Muscle of arm (tissue), 14 donors: ENCODE measurements around the gene UCP3. TPM values are rescaled to one million over a fixed set of nuclear protein-coding genes. Genes with fewer than 3 reads are reported as not detected.

Experiments
- DNase-seq: peaks from one replicate; pipeline ENCODE4 v3.0.0-alpha.2; 2013
- long read RNA-seq, 11 donors: transcript quantifications; one replicate each; lab custom pipeline, GENCODE V29; 2026
- polyA plus RNA-seq, 12 donors: library from polyadenylated mRNA; unstranded; fragments of 120-200 nt; gene quantifications; one replicate each; pipeline ENCODE4 v1.2.1, GENCODE V29; 2013; ENCODE audit not compliant: insufficient read length in 12 of 12

The UCP3 gene, protein sequence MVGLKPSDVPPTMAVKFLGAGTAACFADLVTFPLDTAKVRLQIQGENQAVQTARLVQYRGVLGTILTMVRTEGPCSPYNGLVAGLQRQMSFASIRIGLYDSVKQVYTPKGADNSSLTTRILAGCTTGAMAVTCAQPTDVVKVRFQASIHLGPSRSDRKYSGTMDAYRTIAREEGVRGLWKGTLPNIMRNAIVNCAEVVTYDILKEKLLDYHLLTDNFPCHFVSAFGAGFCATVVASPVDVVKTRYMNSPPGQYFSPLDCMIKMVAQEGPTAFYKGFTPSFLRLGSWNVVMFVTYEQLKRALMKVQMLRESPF
- 1 to 10 TPM in 11 of 12 donors, not detected in 1; 1.5 to 9.3 (median 3.1) TPM for polyA plus RNA-seq
- long read RNA-seq, donor 1, partial matches to known transcripts, result 0 of 1 reads
- long read RNA-seq, donor 1, other reads (novel, unspliced or antisense), result 0 of 1 reads
- long read RNA-seq, donor 2, result 0 reads
- long read RNA-seq, donor 3, result 0 reads
- long read RNA-seq, donor 4, result 0 reads
- long read RNA-seq, donor 5, result 0 reads
- long read RNA-seq, donor 6, result 0 reads
- long read RNA-seq, donor 7, result 0 reads
- long read RNA-seq, donor 8, result 0 reads
- long read RNA-seq, donor 9, result 0 reads
- long read RNA-seq, donor 10, result 0 reads
- long read RNA-seq, donor 11, partial matches to known transcripts, result 0 of 1 reads
- long read RNA-seq, donor 11, other reads (novel, unspliced or antisense), result 0 of 1 reads

DNA sequence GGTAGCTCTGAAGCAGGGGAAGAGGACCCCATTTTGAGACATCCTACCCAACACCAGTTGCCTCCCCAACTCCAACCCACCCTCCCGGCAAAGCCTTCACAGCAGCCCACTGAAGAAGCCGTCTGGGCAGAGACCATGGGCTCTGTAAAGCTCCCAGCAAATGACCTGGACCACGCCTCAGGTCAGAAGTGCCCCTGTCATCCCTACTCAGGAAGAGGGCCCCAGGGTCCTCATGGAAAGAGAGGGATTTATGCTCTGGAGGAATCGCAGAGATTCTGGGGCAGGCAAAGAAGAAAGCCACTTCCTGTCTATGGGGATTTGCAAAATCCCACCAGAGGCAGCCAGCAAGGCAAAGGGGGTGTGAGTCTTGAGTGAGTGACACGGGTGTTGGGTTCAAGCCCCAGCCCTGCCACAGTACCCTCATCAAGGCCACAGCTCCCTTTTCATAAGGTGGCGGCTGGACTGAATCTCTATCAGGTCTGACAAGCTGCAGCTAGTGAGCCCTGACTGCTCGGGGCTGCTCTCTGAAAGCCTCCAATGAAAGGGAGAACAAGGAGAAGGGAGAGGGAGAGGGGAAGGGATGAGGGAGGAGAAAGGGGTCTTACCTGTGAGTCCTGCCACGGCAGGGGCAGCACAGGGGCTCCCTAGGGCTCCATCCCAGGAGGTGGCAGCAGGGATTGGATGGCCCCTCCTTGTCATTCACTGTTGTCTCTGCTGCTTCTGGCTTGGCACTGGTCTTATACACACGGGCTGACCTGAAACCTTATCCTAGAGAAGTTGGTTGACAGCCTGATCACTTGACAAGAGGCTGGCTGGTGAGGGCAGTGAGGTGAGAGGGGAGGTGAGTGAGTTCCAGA, at the start of gene UCP3:
UCP3 (minus strand) TSS at position 713 of the 857 bp plus-strand sequence. CDS start 2,043 bp downstream, outside the sequence.
- no peak for DNase-seq

DNA sequence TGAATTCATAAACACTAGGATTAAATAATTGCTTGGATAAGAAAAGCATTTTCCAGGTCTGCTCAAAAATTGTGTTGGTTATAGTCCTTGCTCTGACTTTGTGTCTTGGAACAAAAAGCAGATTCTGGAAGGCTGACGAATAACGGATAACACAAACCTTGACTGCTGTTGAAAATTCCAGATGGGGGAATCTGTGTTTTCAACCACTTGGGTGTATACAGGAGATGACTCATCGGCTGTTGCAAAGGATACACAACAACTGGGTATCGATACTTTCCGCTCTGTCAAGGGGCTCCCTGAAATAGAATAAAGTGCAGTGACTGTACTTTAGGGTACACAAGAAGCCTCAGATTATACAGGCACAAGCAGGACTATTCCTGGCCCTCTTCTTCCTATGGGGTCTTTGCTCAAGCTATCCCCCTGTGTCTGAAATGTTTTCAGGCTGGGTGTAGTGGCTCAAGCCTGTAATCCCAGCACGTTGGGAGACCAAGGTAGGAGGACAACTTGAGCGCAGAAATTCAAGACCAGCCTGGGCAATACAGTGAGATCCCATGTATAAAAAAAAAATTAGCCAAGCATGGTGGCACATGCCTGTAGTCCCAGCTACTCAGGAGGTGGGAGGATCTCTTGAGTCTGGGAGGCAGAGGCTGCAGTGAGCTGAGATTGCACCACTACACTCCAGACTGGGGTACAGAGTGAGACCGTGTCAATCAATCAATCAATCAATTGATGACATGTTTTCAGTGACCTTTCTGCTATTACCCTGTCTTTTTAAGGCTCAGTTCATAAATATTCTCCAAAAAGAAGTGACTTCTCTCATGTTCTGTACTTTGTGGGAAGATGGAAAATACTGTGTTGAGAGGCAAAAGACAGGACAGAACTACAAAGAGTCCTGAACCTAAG, 48.6 kb upstream of the UCP3 start:
- peak; percentile 12 for DNase-seq

DNA sequence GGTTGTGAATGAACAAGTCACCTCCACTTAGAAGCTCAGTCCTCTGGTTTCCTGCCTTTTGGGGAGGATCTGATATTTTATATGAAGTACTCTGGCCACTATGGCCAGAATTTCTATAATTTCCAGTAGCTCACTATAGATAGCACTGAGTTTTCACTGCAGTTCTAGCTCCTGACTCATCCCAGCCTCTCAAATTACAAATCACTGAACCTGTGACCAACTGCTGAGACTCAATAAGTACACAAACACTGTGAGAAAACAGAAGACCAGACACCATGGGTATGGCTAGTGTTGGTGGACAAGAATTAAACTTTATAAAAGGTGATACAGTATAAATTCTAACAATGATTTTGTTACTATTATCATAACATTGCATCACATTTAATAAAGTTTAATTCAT, 47.1 kb upstream of the UCP3 start:
- DNase-seq, result no peak

DNA sequence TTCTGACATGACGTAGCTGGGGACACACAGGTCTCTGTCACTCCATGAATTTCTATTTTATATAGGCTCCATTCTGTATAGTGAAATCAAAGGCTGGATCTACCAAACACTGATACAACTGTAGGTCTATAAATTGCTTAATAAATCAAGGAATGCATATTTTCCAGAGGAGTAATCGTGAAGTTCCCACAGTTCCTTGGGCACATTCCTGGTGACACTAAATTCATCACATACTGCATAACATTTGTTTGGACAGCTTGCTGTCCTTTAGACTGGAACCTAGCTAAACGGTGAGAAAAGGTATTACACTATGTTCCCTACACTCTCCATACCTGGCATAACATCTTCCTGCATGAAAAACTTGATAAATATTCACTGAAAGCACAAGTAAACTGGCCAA, 41.6 kb upstream of the UCP3 start:
- DNase-seq, result no peak

DNA sequence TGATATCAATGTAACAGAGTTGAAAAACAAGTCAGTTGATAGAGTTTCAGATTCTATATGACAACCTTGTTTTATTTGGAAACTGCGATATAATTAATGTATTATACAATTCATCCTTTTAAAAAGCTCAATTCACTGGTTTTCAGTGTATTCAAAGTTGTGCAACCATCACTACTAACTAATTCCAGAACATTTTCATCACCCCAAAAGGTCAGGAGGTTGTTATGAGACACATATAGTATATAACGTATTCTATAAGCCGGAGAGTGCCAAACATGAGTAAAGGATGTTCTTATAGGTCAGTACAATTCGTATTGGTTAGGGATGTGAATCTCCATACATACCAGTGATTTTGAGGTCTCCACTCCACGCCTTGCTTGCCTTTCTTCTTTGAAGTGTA, 40.1 kb upstream of the UCP3 start:
- DNase-seq, result no peak

DNA sequence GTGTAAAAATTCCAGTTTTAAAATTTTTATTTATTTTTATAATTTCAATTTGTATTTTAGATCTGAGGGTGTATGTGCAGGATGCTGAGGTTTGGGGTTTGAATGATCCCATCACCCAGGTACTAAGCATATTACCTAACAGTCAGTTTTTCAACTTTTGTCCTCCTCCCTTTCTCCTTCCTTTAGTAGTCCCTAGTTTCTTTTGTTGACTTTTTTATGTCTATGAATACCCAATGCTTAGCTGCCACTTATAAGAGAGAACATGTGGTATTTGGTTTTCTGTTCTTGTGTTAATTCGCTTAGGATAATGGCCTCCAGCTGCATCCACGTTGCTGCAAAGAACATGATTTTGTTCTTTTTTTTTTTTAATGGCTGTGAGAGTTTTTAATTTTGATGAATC, 35.7 kb upstream of the UCP3 start:
- no peak for DNase-seq

DNA sequence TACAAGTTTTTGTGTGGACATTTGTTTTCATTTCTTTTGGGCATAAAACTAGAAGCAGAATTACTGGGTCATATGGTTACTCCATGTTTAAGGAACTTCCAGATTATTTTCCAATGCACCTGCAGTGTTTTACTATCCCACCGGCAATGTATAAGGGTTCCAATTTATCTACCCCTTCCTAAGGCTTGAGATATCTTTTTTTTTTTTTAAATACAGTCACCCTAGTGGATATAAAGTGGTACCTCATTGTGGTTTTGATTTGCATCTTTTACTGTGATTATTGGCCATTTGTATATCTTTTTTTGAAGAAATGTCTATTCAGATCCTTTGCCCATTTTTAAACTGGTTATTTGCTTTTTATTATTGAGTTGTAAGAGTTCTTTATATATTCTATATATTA, 34.6 kb upstream of the UCP3 start:
- DNase-seq, result no peak

DNA sequence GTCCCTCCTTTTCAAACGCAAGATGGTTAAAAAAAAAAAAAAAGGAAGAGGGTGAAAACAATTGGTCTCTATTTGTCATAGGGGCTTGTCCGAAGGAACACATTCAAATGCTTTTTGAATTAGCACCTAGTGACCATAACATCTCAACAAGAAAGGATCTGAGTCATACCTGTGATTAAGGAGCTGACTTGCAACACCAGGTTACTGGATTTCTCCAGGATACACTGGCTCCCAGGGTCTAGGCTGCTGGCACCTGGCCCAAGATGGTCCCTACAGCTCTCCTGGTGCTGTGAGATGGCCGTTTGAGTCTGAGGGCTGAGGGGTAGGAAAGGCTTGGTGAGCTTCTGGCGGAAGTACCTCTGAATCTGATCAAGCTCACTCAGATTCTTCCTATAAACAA, 28.4 kb upstream of the UCP3 start:
- DNase-seq, result no peak

DNA sequence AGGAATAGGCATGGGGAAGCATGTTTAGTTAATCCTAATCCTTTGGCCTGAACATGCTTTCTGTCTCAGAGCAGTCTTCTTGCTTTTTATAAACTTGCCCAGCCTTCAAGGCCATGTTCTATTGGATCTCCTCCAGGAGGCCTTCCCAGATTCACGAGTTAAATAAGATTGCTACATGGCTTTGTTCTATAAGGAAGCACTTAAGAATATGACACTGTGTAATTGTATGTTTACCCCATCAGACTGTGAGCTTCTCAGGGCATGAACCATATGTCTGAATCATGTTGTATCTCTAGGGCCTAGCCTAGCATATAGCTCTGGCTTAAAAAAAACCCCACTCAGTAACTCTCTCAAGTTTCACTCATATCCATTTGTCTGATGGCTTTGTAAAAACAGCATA, 26.4 kb upstream of the UCP3 start:
- no peak for DNase-seq

DNA sequence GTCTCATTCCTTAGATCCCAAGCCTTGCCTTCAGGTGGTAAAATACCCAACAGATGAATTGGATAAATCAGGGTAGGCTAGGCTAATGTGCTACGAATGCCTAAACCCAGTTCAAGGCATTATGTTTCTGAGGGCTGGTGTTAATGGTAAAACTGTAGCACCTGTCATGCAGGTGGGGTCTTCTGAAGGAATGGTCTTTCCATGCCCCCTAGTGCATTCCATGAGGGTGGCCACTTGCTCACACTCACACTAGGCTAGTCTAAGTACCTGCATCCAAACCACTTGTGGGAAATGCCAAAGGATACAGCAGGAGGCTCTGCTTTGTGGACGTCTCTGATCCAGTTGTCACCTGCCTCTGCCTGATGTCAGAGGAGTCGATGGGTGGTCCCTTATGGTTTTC, 24.2 kb upstream of the UCP3 start:
- DNase-seq, result no peak

DNA sequence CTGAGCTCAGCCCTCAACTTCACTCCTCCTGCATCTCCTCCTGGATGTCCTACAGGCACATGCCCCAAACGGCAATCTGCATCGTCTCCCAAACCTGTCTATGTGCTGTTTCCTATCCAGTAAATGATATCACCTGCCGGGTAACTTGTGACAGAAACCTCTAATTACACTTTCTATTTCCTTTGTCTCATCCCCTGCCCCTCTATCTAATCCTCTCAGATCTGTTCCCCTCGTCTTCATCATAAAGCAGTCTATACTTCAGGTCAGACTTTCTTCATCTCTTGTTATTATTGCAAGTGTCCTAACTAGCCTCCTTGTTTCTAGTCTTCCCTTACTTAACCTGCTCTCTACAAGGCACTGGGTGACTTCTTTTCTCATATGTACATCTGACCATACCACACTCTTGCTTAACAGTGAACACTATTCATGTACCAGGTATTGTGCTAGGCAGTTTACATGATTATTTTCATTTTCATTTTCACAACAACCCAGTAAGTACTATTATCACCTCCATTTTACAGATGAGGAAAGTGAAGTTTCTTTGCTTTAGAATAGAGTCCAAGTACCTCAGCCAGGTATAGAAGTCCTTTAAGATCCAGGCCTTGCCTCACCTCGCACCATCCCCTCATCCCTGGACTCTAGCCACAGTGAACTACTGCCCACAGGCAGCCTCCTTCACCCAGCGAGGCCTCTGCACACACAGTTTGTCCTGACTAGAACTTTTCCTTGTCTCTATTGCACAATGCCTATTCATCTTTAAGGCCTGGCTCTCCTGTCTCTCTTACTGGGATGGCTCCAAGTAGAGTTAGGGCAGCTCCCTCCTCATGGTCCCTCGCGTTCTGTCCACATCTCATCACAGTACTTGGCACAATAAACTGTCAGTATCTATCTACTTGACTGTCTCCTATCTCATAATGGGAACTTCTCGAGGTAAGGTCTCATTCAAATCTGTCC, 22.1 kb upstream of the UCP3 start:
- DNase-seq, result no peak

DNA sequence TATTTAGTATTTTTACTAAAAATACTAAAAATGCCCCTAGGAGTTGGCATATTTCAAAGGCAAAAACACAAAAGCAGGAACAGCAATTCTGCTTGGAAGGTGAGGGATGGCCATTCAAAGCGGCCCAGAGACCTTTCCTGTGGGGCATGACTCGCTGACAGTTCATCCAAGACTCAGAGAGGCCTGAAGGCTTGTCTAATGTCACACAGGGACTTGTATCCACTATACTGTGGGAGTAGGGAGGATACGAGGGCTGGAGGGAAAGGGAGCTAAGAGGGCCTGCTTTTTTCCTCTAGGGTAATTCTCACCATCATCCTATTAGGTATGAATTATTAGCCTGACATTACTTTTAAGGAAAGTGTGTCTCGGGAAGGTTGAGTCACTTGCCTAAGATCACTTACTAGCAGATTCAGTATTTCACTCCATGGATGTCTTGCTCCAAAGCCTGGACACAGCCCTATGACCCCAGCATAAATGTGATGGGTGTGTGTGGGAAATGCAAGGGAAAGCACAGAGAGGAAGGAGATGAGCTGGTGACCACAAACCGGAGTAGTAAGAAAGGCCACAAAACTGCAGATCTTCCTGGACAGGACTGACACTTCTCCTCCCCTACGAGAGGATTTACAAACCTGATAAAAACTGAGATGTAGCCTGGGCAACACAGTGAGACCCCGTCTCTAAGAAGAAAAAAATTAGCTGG, 16.7 kb upstream of the UCP3 start:
- no peak for DNase-seq

DNA sequence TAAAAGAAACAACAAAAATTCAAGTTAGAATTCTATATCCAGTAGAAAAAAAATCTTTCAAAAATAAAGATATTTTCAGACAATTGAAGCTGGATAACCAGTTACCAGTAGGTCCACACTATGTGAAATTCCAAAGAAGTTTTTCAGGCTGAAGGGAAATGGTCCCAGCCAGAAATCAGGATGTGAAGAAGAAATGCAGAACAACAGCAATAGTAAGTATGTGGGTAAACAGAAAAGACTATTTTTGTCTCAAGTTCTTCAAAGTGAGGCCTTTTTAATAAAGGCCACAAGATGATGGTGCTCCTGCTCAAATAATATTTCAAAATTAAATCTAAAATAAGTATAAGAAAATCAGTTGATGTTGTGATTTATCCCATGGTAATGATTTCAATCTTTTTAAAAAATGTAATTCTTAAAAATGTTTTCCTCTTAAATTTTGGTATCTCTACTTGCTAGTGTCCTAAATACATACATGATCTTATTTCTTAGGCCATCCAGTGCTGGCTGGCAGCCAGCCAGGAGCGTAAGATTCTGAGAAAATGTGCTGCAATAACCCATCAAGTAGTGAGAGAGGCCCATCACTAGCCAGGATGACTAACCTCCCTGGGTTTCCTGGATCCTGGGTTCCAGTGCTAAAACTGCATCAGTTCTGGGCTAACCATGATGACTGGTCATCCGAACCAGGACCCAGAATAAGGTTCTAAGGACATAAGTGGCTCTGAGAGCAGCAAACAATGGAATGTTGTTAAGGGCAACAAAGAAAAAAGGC, 15.6 kb upstream of the UCP3 start:
- DNase-seq, result peak; percentile 49

DNA sequence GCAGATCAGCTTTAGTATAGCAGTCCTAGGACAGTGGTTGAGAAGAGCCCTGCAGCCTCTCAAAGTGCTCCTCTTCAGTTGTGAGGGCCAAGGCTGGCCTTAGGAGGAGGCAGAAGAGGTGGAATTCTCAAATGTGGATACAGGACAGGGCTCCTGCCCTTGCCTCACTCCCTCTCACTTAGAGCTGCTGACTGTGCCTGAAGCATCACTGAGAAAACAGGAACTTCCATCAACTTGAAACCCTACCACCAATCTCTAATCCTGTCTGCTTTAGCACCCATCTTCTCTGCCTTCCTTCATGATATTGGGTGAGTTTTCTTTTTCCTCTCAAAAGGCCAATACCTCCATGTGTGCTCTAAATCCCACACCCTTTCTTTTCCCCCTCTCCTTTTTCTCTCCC, 14.4 kb upstream of the UCP3 start:
- DNase-seq, result no peak

DNA sequence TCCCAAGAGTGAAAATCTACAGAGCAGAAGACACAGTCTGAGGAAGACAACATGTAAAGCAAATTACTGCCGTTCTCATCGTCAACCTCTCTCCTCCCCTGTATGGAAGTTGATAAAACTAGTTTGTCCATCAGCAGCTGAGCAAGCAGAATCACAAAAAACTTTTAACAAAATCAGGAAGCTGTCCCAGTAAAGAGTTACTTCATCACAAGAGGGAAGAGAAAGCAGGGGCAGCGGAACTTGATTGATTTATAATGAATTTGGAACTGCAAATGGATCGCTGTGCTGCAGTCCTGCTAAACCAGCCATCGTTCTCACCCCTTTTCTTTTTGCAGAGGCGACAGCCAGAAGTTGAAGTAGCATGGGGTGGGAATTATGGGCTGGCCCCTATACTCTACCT, 13.7 kb upstream of the UCP3 start:
- DNase-seq, result no peak

DNA sequence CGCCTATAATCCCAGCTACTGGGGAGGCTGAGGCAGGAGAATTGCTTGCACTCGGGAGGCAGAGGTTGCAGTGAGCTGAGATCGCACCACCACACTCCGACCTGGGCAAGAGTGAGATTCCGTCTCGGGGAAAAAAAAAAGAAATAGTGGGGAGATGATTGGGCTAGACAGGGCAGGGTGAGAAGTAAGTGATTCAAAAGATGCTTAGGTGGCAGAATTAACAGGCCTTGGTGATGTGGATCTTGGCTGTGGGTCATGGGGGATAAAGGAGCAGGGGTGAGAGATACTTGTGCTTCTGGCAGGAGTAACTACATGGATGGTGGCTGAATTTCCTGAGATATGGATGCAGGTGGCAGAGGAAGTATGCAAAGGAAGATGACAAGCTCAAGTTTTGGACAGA, 13.1 kb upstream of the UCP3 start:
- DNase-seq, result no peak

DNA sequence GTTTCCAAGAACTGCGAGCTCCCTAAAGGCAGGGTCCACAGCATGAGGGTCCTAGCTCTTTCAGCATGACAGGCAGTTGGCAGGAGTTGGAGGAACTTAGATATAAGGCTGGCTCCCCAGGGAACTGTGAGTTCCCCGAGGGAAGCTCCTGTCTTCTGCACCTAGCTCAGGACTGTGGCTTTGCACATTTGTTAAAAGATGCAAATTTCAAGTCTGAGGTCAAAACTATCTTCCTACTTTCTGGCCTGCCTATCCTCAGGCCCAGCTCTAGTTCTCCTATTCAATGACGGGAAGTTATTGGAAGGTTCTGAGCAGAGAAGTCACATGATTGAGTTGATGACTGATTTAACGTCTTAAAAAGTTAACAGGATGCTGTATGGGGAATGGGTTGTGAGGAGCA, 11.7 kb upstream of the UCP3 start:
- DNase-seq, result no peak

DNA sequence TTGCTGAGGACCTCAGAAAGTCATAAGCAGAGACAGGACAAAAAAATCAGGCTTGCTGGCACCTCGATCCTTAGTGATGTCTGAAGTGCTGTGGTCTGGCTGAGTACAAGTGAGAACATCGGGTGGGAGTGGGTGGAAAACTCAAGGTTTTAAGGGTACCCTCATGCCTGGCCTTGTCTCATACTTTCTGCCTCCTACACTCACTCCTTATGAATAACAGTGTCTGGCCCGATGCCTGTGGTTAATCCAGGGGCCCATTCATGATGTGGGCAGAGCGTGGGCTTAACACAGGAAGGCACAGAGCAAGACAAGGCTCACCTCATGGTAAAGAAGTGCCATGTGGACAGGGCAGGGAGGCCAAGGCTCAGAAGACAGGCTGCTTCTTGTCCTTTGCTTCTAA, 11.0 kb upstream of the UCP3 start:
- DNase-seq, result no peak
